GM18861 (cell line): ENCODE results near the gene POU2F3.

ENCODE experiments used
- ATAC-seq: cut with Tn5 transposase; IDR thresholded peaks from one replicate; pipeline ENCODE4 v1.9.1; 2021; ENCODE audit not compliant: unreplicated experiment

POU2F3 gene

DNA sequence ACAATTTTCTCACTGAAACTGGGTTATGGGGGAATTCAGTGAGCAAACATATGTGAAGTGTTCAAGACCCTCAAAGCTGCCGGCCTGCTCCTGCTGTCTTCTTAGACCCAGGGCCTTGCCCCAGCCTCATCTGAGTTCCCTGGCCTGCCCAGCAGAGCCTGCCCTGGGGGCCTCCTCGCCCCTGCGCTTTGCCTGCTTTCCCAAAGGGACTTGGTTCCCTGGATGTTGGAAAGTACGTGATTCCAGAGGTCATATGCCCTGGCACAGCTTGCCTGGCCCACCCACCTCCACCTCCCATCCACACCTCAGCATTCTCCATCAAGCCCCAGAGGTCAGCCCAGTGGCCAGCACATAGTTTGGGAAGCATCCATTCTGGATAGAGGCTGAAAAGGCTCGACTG, 13.7 kb upstream of the POU2F3 start:
- ATAC-seq, result no peak

- ATAC-seq, result no peak
Measured at GRCh38 chr11:120226714-120227113, 13.2 kb upstream of the POU2F3 start.

DNA sequence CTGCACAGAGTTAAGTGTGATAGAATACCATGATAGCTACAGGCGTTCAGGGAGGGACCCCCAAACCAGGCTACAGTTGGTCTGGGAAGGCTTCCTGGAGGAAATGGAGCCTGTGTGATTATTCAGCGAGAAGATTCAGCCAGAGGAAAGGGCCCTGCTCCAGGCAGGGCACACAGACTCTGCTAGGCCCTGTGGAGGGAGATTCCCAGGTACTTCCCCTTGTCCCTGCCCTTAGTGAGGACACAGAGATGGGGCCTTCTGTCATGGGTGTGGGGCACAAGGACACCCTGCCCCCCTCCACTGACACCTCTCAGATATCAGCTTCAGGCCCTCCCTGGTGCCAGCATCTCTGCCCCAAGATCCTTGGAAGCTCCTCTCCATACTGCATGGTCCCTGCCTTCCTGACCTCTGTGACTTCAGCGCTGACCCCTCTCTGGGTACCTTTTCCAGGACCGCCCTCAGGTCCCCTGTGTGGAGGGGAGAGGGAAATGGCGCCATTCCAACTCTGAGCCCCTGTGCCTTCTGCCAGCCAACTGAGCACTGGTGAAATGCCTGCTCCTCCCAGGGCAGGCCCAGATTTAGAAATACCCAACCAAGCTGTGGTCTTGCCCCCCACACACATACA, 12.6 kb upstream of the POU2F3 start:
- ATAC-seq, result no peak

DNA sequence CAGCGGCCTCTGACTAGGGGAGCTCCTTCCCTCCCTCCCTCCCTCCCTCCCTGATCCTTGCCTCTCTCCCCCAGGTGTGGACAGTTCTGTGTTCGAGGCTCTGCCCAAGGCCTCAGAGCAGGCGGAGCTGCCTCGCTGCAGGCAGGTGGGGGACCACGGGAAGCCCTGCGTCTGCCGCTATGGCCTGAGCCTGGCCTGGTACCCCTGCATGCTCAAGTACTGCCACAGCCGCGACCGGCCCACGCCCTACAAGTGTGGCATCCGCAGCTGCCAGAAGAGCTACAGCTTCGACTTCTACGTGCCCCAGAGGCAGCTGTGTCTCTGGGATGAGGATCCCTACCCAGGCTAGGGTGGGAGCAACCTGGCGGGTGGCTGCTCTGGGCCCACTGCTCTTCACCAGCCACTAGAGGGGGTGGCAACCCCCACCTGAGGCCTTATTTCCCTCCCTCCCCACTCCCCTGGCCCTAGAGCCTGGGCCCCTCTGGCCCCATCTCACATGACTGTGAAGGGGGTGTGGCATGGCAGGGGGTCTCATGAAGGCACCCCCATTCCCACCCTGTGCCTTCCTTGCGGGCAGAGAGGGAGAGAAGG, 11.1 kb upstream of the POU2F3 start:
- no peak for ATAC-seq

DNA sequence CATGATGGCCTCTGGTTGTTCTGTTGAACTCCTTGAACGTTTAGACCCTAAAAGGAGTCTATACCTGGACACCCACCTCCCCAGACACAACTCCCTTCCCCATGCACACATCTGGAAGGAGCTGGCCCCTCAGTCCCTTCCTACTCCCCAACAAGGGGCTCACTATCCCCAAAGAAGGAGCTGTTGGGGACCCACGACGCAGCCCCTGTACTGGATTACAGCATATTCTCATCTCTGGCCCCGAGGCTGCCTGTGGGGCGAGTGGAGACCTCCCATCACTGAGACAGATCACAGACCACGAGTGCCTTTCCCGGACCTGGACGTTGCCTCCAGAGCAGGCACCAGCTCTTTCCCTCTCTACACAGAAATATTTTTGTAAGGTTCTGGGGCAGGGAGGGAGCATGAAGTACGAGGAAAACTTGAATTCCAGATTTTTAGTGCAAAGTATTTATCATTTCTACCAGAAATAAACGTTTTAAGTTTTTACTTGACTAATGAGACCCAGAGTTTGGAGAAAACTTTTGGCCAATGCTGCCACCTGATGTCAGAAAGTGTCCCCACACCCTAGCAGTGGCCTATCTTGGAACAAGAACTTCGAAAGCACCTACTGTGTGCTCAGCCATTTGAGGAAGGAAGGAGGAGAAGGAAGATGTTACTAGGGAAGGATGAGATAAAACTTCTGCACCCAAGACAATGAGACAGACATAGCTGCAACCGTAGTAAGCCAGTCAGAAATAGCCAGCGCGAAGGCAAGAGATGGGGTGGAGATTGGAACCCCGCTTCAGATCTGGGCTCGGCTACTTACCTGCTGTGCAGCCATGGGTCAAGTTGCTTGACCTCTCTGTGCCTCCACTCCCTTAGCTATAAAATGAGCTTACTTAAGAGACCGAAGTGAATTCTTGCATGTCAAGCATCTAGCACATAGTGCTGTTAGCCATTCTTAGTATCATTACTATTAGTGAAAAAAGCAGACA, 10.2 kb upstream of the POU2F3 start:
- no peak for ATAC-seq

DNA sequence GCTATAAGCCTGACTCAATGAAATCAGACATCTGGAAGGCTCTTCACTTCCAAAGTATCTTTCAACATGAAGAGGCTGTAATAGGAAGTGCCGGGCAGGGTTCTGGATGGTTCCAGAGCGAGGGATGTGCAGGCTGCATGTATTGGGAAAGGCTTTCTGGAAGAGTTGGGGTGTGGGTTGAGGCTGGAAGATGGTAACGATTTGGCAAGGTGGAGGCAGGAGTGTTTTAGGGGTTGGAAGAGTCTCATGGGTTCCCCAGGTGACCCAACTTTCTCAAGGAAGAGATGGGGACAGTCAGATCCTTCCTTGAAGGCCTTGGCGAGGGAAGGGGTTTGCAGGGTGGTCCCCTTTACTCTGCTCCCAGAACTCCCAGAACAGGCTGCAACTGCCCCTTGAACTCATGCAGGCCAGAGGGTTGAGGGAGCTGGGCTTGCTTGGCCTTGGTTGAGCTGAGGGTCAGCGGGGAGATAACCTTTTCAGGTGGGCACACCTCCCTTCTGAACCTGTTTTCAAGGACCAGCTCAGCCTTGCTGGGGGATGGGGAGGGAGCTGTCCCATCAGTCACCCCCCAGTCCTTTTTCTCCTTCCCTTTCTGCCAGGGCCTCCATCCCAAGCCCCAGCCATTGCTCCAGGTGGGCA, 9.4 kb upstream of the POU2F3 start:
- no peak for ATAC-seq

DNA sequence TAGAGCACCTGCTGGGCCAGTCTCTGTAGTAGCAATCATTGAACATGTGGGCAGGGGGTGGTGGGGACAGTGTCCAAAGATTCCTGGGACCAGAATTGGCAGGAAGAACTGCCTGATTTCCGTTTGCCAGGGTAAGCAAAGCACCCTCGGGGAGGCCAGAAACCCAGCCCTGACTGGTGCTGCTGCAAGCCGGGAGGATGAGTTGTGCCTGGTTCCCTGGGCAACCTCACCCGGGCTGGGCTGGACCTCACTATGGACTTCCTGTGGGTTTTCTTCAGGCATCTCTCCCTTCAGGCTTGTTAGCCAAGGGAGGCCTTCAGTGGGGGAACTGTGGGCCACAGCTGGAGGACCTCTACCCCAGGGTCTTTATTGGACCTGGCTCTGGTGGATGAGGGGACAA, 8.0 kb upstream of the POU2F3 start:
- ATAC-seq, result no peak

GRCh38 chr11:120233207-120233803, 6.6 kb upstream of the POU2F3 start:
- ATAC-seq, result no peak

DNA sequence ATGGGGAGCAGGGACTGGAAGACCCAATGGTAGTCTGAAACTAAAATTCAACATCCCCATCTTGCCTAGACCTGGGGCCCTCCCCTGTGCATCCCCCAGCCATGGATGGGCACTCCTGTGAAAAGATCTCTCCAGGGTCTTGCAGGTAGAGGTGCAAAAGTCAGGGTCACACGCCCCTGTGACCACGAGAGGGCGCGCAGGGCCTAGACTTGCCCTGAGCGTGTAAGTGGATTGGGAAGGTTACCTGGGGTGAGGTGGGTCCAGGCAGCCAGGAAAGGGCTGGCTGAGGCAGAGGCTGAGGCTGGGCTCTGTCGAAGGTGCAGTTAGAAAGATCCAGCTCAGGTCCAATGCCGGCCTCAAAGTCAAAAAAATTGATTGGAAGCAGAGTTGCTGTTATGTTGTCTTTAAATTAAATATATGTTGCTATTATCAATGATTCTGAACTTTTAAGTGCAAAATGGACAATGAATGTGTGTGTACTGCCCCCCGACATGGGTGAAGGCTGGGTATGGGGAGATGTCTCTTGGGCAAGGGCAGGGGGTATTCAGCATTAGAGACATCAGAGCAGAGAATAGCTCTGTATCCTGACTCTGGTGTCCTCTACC, 4.8 kb upstream of the POU2F3 start:
- no peak for ATAC-seq

- ATAC-seq, result no peak
Measured at GRCh38 chr11:120236169-120237107, 3.5 kb upstream of the POU2F3 start.

DNA sequence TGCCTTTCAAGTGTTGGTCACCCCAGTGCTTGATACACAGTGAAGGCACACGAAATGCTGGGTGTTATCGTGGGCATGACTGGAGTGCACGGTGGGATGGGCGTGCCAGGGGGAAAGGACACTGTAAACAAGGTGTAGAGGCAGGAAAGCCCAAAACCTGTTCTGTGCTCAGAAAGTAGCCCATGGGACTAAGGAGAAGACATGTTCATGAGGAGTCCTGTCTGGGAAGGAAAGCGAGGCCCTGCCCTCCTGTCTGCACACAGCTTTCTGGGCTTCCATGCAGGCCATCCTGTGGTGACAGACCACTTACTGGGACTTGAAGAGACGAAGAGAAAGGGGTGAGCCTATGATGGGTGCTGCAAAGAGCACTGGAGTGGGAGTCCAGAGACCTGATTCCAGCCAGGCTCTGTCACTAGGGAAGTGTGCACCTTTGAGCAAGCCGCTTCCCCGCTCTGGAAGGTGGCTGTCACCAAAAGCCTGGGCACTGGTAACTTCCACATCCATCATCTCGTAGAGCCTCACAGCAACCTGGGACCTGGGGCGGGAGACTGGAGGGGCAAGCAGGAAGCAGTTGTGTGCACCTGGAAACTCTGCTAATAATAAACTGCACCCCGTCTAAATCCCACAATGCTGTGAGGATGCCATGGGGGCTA, 846 bp upstream of the POU2F3 start:
- no peak for ATAC-seq

DNA sequence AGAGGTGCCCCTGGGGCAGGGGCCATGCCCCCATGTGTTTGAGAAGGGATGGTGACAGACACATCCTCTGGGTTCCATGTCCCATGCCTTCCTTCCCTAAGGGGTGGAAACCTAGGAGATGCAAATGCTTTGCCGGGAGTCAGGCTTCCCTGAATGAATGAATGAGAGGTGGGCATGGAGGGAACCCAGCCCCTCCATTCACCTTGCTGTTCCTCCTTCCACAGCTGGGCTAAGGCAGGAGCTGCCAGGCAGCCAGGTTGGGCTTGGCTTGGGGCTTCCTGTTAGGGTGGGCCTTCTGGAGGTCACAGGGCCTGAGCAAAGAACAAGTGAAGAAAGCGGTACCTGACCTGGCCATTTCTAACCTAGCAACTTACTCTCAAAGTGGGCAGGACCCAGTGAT, 926 bp downstream of the POU2F3 start:
- no peak for ATAC-seq

- ATAC-seq, result no peak
Measured at GRCh38 chr11:120241277-120241676, 1.3 kb downstream of the POU2F3 start.

- no peak for ATAC-seq
Measured at GRCh38 chr11:120243221-120243620, 3.3 kb downstream of the POU2F3 start.

- ATAC-seq, result no peak
Measured at GRCh38 chr11:120244476-120245365, 4.8 kb downstream of the POU2F3 start.

DNA sequence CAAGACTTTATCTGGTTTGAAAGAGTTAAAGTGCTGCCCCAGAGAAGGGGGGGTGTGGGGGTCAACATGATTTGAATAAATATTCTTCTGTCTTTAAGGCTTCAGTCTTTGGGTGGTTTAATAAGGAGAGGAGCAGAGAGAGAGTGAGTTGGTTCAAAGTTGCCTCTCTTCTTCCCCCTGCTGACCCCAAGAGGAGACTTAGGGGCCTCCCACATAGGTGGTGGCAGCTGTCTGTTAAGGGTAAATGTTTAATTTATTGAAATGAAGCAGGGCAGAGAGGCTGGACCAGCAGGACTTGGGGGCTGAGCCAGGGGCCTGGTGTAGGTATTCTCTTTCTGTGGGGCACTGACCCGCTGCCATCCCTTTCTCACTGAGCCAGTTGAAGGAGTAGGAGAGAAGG, 5.5 kb downstream of the POU2F3 start:
- ATAC-seq, result no peak

- peak; percentile 61 for ATAC-seq
Measured at GRCh38 chr11:120248551-120249278, 8.8 kb downstream of the POU2F3 start.
